ENCODE measurements around the gene MKX. TPM values are rescaled to one million over a fixed set of nuclear protein-coding genes. Genes with fewer than 3 reads are reported as not detected.

The MKX gene
- total RNA-seq, 2 experiments from 2014 or later: not detected

- Histone ChIP-seq H2AFZ (ENCODE audit: low read length) (no peak overlapping the region), H4K20me1 (ENCODE audit: insufficient read depth, low read length) (no peaks in the 10 kb centered on the region), H3K9me2 (ENCODE audit: insufficient read depth, low read length) (no peaks in the 10 kb centered on the region), H3K4me1 (ENCODE audit: insufficient read depth, low read length, poor library complexity, severe bottlenecking) (peaks cover 9% of the 10 kb centered on the region), H3K9me3 (ENCODE audit: low read length) (no peaks in the 10 kb centered on the region), H3K4me2 (ENCODE audit: low read length) (no peak overlapping the region), H3K36me3 (ENCODE audit: insufficient read depth, low read length) (no peaks in the 10 kb centered on the region), H3K27ac (ENCODE audit: low read depth, low read length, poor library complexity, severe bottlenecking) (no peak overlapping the region), H3K79me2 (ENCODE audit: insufficient read depth, low read depth, low read length) (no peaks in the 10 kb centered on the region), H3K4me3 (ENCODE audit: low read depth, low read length, poor library complexity, severe bottlenecking) (no peak overlapping the region)
- intact Hi-C loops (cut with micrococcal nuclease; ENCODE audit: unreplicated experiment): no loop called here
- ChIA-PET POLR2A (interaction anchor here (0.6 to 1.3 kb wide), 4 partner anchors 12 to 176 kb away, joined by 3 to 4 read pairs (median 4); no protein-coding TSS in a partner anchor), CTCF (ENCODE audit: unreplicated experiment) (no interaction called here)
- no peak for DNase-seq (ENCODE audit: low spot score)
- no peak for TF ChIP-seq EZH2phosphoT487 (IDR thresholded peaks at IDR 0.05; ENCODE audit: borderline replicate concordance, low read depth, low read length)
- TF ChIP-seq, protein P1, sequence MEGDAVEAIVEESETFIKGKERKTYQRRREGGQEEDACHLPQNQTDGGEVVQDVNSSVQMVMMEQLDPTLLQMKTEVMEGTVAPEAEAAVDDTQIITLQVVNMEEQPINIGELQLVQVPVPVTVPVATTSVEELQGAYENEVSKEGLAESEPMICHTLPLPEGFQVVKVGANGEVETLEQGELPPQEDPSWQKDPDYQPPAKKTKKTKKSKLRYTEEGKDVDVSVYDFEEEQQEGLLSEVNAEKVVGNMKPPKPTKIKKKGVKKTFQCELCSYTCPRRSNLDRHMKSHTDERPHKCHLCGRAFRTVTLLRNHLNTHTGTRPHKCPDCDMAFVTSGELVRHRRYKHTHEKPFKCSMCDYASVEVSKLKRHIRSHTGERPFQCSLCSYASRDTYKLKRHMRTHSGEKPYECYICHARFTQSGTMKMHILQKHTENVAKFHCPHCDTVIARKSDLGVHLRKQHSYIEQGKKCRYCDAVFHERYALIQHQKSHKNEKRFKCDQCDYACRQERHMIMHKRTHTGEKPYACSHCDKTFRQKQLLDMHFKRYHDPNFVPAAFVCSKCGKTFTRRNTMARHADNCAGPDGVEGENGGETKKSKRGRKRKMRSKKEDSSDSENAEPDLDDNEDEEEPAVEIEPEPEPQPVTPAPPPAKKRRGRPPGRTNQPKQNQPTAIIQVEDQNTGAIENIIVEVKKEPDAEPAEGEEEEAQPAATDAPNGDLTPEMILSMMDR (conservative IDR thresholded peaks at IDR 0.05; ENCODE audit: low read length): no peak
- no TSS peak for BruUV-seq (replicated peaks)
Observed at GRCh38 chr10:27720529-27720928, 25.1 kb downstream of the MKX start.

- no peak overlapping the region for H3K4me3 ChIP-seq (ENCODE audit: low read depth, low read length, poor library complexity, severe bottlenecking)
- BruUV-seq (replicated peaks): no TSS peak
- H3K4me1 ChIP-seq (ENCODE audit: insufficient read depth, low read length, poor library complexity, severe bottlenecking): no peaks in the 10 kb centered on the region
- no peak for TF ChIP-seq EZH2phosphoT487 (IDR thresholded peaks at IDR 0.05; ENCODE audit: borderline replicate concordance, low read depth, low read length)
- TF ChIP-seq, protein P1 (conservative IDR thresholded peaks at IDR 0.05; ENCODE audit: low read length): no peak
- intact Hi-C loops (cut with micrococcal nuclease; ENCODE audit: unreplicated experiment): no loop called here
- no peak overlapping the region for H3K27ac ChIP-seq (ENCODE audit: low read depth, low read length, poor library complexity, severe bottlenecking)
- H3K79me2 ChIP-seq (ENCODE audit: insufficient read depth, low read depth, low read length): no peaks in the 10 kb centered on the region
- H3K36me3 ChIP-seq (ENCODE audit: insufficient read depth, low read length): no peaks in the 10 kb centered on the region
- ChIA-PET CTCF (ENCODE audit: unreplicated experiment) (no interaction called here), POLR2A (no interaction called here)
- no peak overlapping the region for H2AFZ ChIP-seq (ENCODE audit: low read length)
- no peaks in the 10 kb centered on the region for H3K9me3 ChIP-seq (ENCODE audit: low read length)
- H3K4me2 ChIP-seq (ENCODE audit: low read length): no peak overlapping the region
- no peaks in the 10 kb centered on the region for H4K20me1 ChIP-seq (ENCODE audit: insufficient read depth, low read length)
- H3K9me2 ChIP-seq (ENCODE audit: insufficient read depth, low read length): no peaks in the 10 kb centered on the region
- no peak for DNase-seq (ENCODE audit: low spot score)
Observed at GRCh38 chr10:27719052-27719451, 26.6 kb downstream of the MKX start.

DNA sequence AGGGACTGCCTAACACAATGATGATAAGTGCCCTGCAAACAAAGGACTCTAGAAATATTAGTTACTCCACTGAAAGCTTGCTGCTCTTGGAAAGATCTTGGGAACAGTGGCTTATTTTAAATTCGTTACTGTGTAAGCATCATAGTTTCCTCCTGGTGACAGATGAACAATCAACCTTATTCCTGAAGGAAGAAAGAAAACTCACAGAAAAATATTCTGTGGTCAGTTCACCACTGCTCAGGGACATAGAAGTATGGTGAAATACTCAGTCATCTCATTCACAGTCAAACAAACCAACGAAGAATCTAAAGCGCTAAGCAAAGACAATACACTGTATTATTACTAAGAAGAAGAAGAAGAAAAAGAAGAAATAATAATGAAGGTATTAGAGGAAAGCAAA lies 27.8 kb downstream of the MKX start:
- ChIA-PET POLR2A (interaction anchor here (1.0 to 1.3 kb wide), 2 partner anchors 16 to 20 kb away, joined by 3 read pairs; no protein-coding TSS in a partner anchor), CTCF (ENCODE audit: unreplicated experiment) (no interaction called here)
- no peak for DNase-seq (ENCODE audit: low spot score)
- H3K36me3 ChIP-seq (ENCODE audit: insufficient read depth, low read length): no peaks in the 10 kb centered on the region
- H2AFZ ChIP-seq (ENCODE audit: low read length): no peak overlapping the region
- no peak for TF ChIP-seq EZH2phosphoT487 (IDR thresholded peaks at IDR 0.05; ENCODE audit: borderline replicate concordance, low read depth, low read length)
- TF ChIP-seq, protein P1 (conservative IDR thresholded peaks at IDR 0.05; ENCODE audit: low read length): no peak
- BruUV-seq (replicated peaks): no TSS peak
- intact Hi-C loops (cut with micrococcal nuclease; ENCODE audit: unreplicated experiment): no loop called here
- no peaks in the 10 kb centered on the region for H3K9me2 ChIP-seq (ENCODE audit: insufficient read depth, low read length)
- H3K27ac ChIP-seq (ENCODE audit: low read depth, low read length, poor library complexity, severe bottlenecking): no peak overlapping the region
- H3K4me3 ChIP-seq (ENCODE audit: low read depth, low read length, poor library complexity, severe bottlenecking): no peak overlapping the region
- no peak overlapping the region for H3K4me2 ChIP-seq (ENCODE audit: low read length)
- no peaks in the 10 kb centered on the region for H4K20me1 ChIP-seq (ENCODE audit: insufficient read depth, low read length)
- H3K79me2 ChIP-seq (ENCODE audit: insufficient read depth, low read depth, low read length): no peaks in the 10 kb centered on the region
- H3K4me1 ChIP-seq (ENCODE audit: insufficient read depth, low read length, poor library complexity, severe bottlenecking): no peaks in the 10 kb centered on the region
- H3K9me3 ChIP-seq (ENCODE audit: low read length): no peaks in the 10 kb centered on the region
